KMS-11 (cell line): ENCODE data around the gene POLR2L.
A peak's percentile ranks its signal among the peaks of the same experiment; 100 is the strongest.

Source experiments
- H2AFZ ChIP-seq: fragments of 200-600 bp; sonication (generic); 2 replicates; pipeline ENCODE4 v1.6.1; 2016; ENCODE audit warnings: antibody characterized with exemption, mixed run types, low read depth
- H3K27ac ChIP-seq: fragments of 200-600 bp; sonication (generic); 2 replicates; pipeline ENCODE4 v1.6.1; 2016; ENCODE audit warnings: mild to moderate bottlenecking, mixed run types
- H3K27me3 ChIP-seq: fragments of 200-600 bp; sonication (generic); 2 replicates; pipeline ENCODE4 v1.6.1; 2017; ENCODE audit warnings: mild to moderate bottlenecking, low read depth, mixed run types, moderate library complexity; ENCODE audit not compliant: insufficient read depth
- H3K36me3 ChIP-seq: fragments of 200-600 bp; sonication (generic); 2 replicates; pipeline ENCODE4 v1.6.1; 2017; ENCODE audit warnings: mild to moderate bottlenecking, mixed run types; ENCODE audit not compliant: insufficient read depth
- H3K4me1 ChIP-seq: fragments of 200-600 bp; sonication (generic); 2 replicates; pipeline ENCODE4 v1.6.1; 2016; ENCODE audit warnings: mild to moderate bottlenecking, low read depth, mixed run types; ENCODE audit not compliant: poor library complexity, severe bottlenecking
- H3K4me2 ChIP-seq: fragments of 200-600 bp; sonication (generic); 2 replicates; pipeline ENCODE4 v1.7.0; 2016; ENCODE audit warnings: mild to moderate bottlenecking, mixed run types
- H3K4me3 ChIP-seq: fragments of 200-600 bp; sonication (generic); IDR thresholded peaks from 2 replicates; pipeline ENCODE4 v1.6.1; 2017; ENCODE audit warnings: low read depth, low read length, mixed read lengths; ENCODE audit not compliant: insufficient read depth
- H3K79me2 ChIP-seq: fragments of 200-600 bp; sonication (generic); 2 replicates; pipeline ENCODE4 v1.6.1; 2016; ENCODE audit warnings: low read depth, mixed run types; ENCODE audit not compliant: insufficient read depth
- H3K9ac ChIP-seq: fragments of 200-600 bp; sonication (generic); 2 replicates; pipeline ENCODE4 v1.6.1; 2016; ENCODE audit warnings: mild to moderate bottlenecking, mixed run types
- H4K20me1 ChIP-seq: fragments of 200-600 bp; sonication (generic); 2 replicates; pipeline ENCODE4 v1.6.1; 2016; ENCODE audit warnings: mild to moderate bottlenecking, mixed run types; ENCODE audit not compliant: insufficient read depth
- TF ChIP-seq, protein P1 (sequence below): fragments of 200-600 bp; sonication (generic); conservative IDR thresholded peaks from 2 replicates; pipeline ENCODE4 v1.6.1; 2017; ENCODE audit warnings: low read depth, mild to moderate bottlenecking, antibody characterized with exemption, low read length, moderate library complexity, mixed read lengths

Gene POLR2L

DNA sequence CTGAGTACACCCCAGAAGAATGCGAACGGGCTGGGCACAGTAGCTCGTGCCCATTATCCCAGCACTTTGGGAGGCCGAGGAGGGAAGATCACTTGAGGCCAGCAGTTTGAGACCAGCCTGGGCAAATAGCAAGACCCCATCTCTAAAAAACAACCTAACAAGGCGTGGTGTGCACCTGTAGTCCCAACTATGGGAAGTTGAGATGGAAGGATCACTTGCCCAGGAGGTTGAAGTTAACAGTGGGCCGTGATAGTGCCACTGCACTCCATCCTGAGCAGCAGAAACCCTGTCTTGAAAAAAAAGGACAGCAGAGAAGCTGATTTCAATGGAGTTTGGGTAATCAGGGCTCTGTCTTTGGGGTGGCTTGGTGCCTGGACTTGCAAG lies 29.3 kb downstream of the POLR2L start:
- H3K4me2 ChIP-seq = no peak overlapping the region
- no peaks in the 10 kb centered on the region for H4K20me1 ChIP-seq
- TF ChIP-seq, protein P1, sequence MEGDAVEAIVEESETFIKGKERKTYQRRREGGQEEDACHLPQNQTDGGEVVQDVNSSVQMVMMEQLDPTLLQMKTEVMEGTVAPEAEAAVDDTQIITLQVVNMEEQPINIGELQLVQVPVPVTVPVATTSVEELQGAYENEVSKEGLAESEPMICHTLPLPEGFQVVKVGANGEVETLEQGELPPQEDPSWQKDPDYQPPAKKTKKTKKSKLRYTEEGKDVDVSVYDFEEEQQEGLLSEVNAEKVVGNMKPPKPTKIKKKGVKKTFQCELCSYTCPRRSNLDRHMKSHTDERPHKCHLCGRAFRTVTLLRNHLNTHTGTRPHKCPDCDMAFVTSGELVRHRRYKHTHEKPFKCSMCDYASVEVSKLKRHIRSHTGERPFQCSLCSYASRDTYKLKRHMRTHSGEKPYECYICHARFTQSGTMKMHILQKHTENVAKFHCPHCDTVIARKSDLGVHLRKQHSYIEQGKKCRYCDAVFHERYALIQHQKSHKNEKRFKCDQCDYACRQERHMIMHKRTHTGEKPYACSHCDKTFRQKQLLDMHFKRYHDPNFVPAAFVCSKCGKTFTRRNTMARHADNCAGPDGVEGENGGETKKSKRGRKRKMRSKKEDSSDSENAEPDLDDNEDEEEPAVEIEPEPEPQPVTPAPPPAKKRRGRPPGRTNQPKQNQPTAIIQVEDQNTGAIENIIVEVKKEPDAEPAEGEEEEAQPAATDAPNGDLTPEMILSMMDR = no peak
- no peak overlapping the region for H3K27ac ChIP-seq
- H3K79me2 ChIP-seq = peaks cover 37% of the 10 kb centered on the region
- peaks cover 18% of the 10 kb centered on the region for H3K4me1 ChIP-seq
- no peak overlapping the region for H3K4me3 ChIP-seq
- no peak overlapping the region for H2AFZ ChIP-seq
- no peak overlapping the region for H3K9ac ChIP-seq
- H3K36me3 ChIP-seq = peaks cover 6% of the 10 kb centered on the region; the same call in 1 of the 2 replicates
- no peaks in the 10 kb centered on the region for H3K27me3 ChIP-seq

DNA sequence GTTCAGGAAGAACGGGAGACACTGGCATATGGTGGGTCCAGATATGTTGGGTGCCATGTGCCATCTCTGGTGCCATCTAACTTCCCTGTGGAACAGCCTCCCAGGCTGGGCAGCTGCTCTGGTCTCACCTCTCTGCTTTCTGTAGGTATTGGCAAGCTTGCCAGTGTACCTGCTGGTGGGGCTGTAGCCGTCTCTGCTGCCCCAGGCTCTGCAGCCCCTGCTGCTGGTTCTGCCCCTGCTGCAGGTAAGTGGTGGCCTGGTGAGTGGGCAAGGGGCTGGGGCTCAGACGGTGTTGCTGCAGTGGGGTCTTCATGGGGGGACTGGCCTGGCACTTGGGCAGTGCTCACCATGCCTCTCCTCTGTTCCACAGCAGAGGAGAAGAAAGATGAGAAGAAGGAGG lies 29.9 kb downstream of the POLR2L start:
- H2AFZ ChIP-seq = no peak overlapping the region
- H4K20me1 ChIP-seq = no peaks in the 10 kb centered on the region
- peaks cover 44% of the 10 kb centered on the region for H3K79me2 ChIP-seq
- no peak overlapping the region for H3K9ac ChIP-seq
- H3K27ac ChIP-seq = no peak overlapping the region
- peaks cover 24% of the 10 kb centered on the region for H3K4me1 ChIP-seq
- TF ChIP-seq, protein P1 = no peak
- H3K36me3 ChIP-seq = peaks cover 6% of the 10 kb centered on the region; the same call in 1 of the 2 replicates
- H3K4me2 ChIP-seq = no peak overlapping the region
- no peak overlapping the region for H3K4me3 ChIP-seq
- H3K27me3 ChIP-seq = no peaks in the 10 kb centered on the region

DNA sequence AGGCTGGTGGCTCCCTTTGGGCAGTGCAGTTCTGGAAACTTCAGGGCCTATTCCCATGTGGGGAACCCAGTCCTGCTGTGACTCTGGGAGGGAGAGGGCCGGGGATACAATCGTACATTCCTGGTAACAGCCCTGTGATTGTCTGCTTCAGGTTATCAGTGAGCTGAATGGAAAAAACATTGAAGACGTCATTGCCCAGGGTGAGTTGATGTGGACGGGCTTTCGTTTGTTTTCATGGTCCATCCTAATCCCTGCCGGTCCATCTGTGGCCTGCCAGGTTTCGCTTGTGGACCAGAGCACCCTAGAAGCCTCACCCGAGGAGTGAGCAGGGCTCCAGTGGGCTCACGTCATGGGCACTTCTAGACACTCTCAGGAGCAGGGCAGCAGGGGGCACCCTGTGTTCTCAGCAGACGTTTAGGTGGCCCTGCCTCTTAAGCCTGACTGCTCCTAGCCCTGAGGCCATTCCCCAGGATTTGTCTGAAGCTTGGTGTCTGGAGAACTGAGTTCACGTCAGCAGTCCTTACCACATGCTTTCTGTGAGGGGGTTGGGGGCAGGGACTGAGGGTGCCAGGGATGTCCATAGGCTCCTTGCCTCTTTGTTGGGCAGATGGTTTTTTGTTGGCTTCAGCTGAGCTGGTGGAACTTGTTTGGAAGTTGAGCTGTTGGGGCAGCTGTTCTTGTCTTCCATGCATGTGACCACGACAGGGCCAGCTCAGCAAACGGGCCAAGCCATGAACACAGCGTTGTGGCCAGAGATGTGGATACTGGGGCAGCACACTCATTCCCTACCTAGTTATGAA lies 30.7 kb downstream of the POLR2L start:
- Histone ChIP-seq H3K4me1 (peaks cover 24% of the 10 kb centered on the region), H2AFZ (no peak overlapping the region), H3K36me3 (peaks cover 6% of the 10 kb centered on the region; the same call in 1 of the 2 replicates), H3K4me2 (peak overlapping the region; percentile 83), H3K27me3 (no peaks in the 10 kb centered on the region), H3K9ac (peak overlapping the region; percentile 99; the same call in 1 of the 2 replicates), H3K79me2 (peaks cover 45% of the 10 kb centered on the region), H3K27ac (peak overlapping the region; percentile 98; the same call in 1 of the 2 replicates), H3K4me3 (no peak overlapping the region), H4K20me1 (no peaks in the 10 kb centered on the region)
- TF ChIP-seq, protein P1 = no peak

DNA sequence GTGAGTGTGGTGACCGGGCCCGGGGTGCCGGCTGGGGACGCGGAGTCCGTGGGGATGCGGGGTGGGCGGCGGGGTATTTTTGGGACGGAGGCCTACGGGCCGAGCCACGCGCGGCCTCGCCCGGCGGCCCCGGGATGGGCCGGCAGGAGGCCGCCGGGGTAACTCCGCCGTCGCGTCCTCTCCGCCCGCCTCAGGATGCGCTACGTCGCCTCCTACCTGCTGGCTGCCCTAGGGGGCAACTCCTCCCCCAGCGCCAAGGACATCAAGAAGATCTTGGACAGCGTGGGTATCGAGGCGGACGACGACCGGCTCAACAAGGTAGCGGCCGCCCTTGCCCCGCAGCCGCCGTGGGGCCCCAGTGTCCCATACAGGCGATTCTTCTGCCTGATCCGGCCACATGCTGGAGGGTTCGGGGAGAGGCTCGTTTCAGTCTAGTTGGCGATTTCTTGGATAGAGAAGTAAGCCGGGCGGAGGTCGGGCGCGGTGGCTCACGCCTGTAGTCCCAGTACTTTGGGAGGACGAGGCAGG lies 32.2 kb downstream of the POLR2L start:
- H3K79me2 ChIP-seq = peaks cover 45% of the 10 kb centered on the region
- H3K36me3 ChIP-seq = peaks cover 6% of the 10 kb centered on the region; the same call in 1 of the 2 replicates
- peak overlapping the region; percentile 83 for H3K4me2 ChIP-seq
- H3K27me3 ChIP-seq = no peaks in the 10 kb centered on the region
- H3K4me3 ChIP-seq = no peak overlapping the region
- TF ChIP-seq, protein P1 = no peak
- peaks cover 28% of the 10 kb centered on the region for H3K4me1 ChIP-seq
- H2AFZ ChIP-seq = no peak overlapping the region; the same call in 1 of the 2 replicates
- peak overlapping the region; percentile 99 for H3K9ac ChIP-seq
- peak overlapping the region; percentile 98 for H3K27ac ChIP-seq
- H4K20me1 ChIP-seq = no peaks in the 10 kb centered on the region
